Glutamatergic neuron (in vitro differentiated cells): ENCODE results near the gene ZNF335. TPM values are rescaled to one million over a fixed set of nuclear protein-coding genes. Genes with fewer than 3 reads are reported as not detected.

Experiments
- DNase-seq: peaks from one replicate; pipeline ENCODE4 v3.0.0; 2022
- H3K27ac Mint-ChIP-seq: one replicate; pipeline ENCODE4 v1.8.0; 2020; ENCODE audit warnings: mild to moderate bottlenecking, mixed read lengths, inconsistent platforms; ENCODE audit not compliant: unreplicated experiment
- H3K27me3 Mint-ChIP-seq: one replicate; pipeline ENCODE4 v1.8.0; 2020; ENCODE audit warnings: mild to moderate bottlenecking, moderate library complexity, mixed read lengths, inconsistent platforms; ENCODE audit not compliant: unreplicated experiment
- H3K36me3 Mint-ChIP-seq: one replicate; pipeline ENCODE4 v1.8.0; 2020; ENCODE audit warnings: mild to moderate bottlenecking, mixed read lengths, inconsistent platforms; ENCODE audit not compliant: unreplicated experiment
- H3K4me1 Mint-ChIP-seq: one replicate; pipeline ENCODE4 v1.8.0; 2020; ENCODE audit warnings: mild to moderate bottlenecking, low read depth, mixed read lengths, inconsistent platforms; ENCODE audit not compliant: unreplicated experiment
- H3K4me3 Mint-ChIP-seq: one replicate; pipeline ENCODE4 v1.8.0; 2020; ENCODE audit warnings: mild to moderate bottlenecking, mixed read lengths, inconsistent platforms; ENCODE audit not compliant: unreplicated experiment
- H3K9me3 Mint-ChIP-seq: one replicate; pipeline ENCODE4 v1.8.0; 2020; ENCODE audit warnings: mild to moderate bottlenecking, moderate library complexity, mixed read lengths, inconsistent platforms; ENCODE audit not compliant: unreplicated experiment
- CTCF ChIP-seq: fragments of 200-600 bp; sonication (generic); IDR thresholded peaks from one replicate; pipeline ENCODE4 v1.5.0; 2021; ENCODE audit not compliant: partially characterized antibody, unreplicated experiment
- total RNA-seq: library from RNA; stranded (reverse); fragmentation: NEBNext Ultra II Directional; extraction: Animal tissue kit (Norgen Biotek cat#: 25700); gene quantifications from one replicate; pipeline ENCODE4 v1.2.1, GENCODE V29; 2021; ENCODE audit not compliant: unreplicated experiment

ZNF335 gene
- total RNA-seq, 1 donor from 2014 or later, result 23.1 TPM

GRCh38 chr20:45963059-45964005 lies 8.7 kb downstream of the ZNF335 start:
- H3K4me3 Mint-ChIP-seq, result no peak overlapping the region
- H3K36me3 Mint-ChIP-seq, result peaks cover 5% of the 10 kb centered on the region
- no peaks in the 10 kb centered on the region for H3K9me3 Mint-ChIP-seq
- peaks cover 1% of the 10 kb centered on the region for H3K27me3 Mint-ChIP-seq
- no peak for DNase-seq
- no peak overlapping the region for H3K27ac Mint-ChIP-seq
- peaks cover 3% of the 10 kb centered on the region for H3K4me1 Mint-ChIP-seq
- TF ChIP-seq CTCF, result no peak

- peaks cover 5% of the 10 kb centered on the region for H3K36me3 Mint-ChIP-seq
- no peak overlapping the region for H3K4me3 Mint-ChIP-seq
- no peak for DNase-seq
- H3K4me1 Mint-ChIP-seq, result peaks cover 3% of the 10 kb centered on the region
- no peaks in the 10 kb centered on the region for H3K9me3 Mint-ChIP-seq
- no peak for TF ChIP-seq CTCF
- peaks cover 1% of the 10 kb centered on the region for H3K27me3 Mint-ChIP-seq
- no peak overlapping the region for H3K27ac Mint-ChIP-seq
These were observed 9.8 kb downstream of the ZNF335 start for GRCh38 chr20:45962031-45962755.

GRCh38 chr20:45959956-45960630 lies 11.9 kb downstream of the ZNF335 start:
- H3K4me3 Mint-ChIP-seq, result no peak overlapping the region

GRCh38 chr20:45959126-45959525 lies 12.9 kb downstream of the ZNF335 start:
- peaks cover 5% of the 10 kb centered on the region for H3K36me3 Mint-ChIP-seq
- no peak for DNase-seq
- H3K9me3 Mint-ChIP-seq, result no peaks in the 10 kb centered on the region
- no peaks in the 10 kb centered on the region for H3K4me1 Mint-ChIP-seq
- no peak overlapping the region for H3K27ac Mint-ChIP-seq
- TF ChIP-seq CTCF, result no peak
- no peaks in the 10 kb centered on the region for H3K27me3 Mint-ChIP-seq
- H3K4me3 Mint-ChIP-seq, result no peak overlapping the region

More at GRCh38 chr20:45959956-45960630, 11.9 kb downstream of the ZNF335 start:
- DNase-seq, result no peak
- H3K4me1 Mint-ChIP-seq, result no peaks in the 10 kb centered on the region
- H3K9me3 Mint-ChIP-seq, result no peaks in the 10 kb centered on the region
- peaks cover 5% of the 10 kb centered on the region for H3K36me3 Mint-ChIP-seq
- no peak for TF ChIP-seq CTCF
- no peak overlapping the region for H3K27ac Mint-ChIP-seq
- H3K27me3 Mint-ChIP-seq, result no peaks in the 10 kb centered on the region
